HEK293 (cell line): ENCODE results near the gene CDX1.

Experiments used
- CTCF ChIA-PET: fragments of 350-600 bp; formaldehyde crosslinking; extraction: SDS; loops from one replicate; lab custom pipeline; 2021; ENCODE audit warnings: antibody characterized with exemption; lab: Yijun Ruan, JAX
- POLR2A ChIA-PET: fragments of 300-600 bp; formaldehyde crosslinking; extraction: SDS; loops from one replicate; lab custom pipeline; 2020; ENCODE audit warnings: antibody characterized with exemption, inconsistent platforms; lab: Yijun Ruan, JAX
- H3K27ac ChIP-seq: fragments of 200-500 bp; sonication (Bioruptor generic); 2 replicates; pipeline ENCODE4 v1.5.1; 2014; ENCODE audit warnings: low read depth, low read length, control low read depth, inconsistent platforms; ENCODE audit errors: extremely low read depth
- H3K36me3 ChIP-seq, 2 experiments: fragments of 200-500 bp in 1 of 2; sonication (Bioruptor generic) in 1 of 2; 1 replicate in 1 of 2; 2 replicates in 1 of 2; pipeline ENCODE4 v1.5.1; 2014 to 2017; ENCODE audit warnings: inconsistent platforms in 2 of 2, low read length in 2 of 2; ENCODE audit not compliant: control insufficient read depth in 2 of 2, insufficient read depth in 1 of 2
- H3K4me1 ChIP-seq: fragments of 200-500 bp; sonication (Bioruptor generic); 2 replicates; pipeline ENCODE4 v1.5.1; 2014; ENCODE audit warnings: mild to moderate bottlenecking, low read length, inconsistent platforms; ENCODE audit not compliant: control insufficient read depth, insufficient read depth
- H3K4me3 ChIP-seq: 2 replicates; pipeline ENCODE4 v1.5.1; 2011; ENCODE audit warnings: low read depth, mild to moderate bottlenecking, control low read depth, low read length, moderate library complexity
- H3K9me3 ChIP-seq: fragments of 200-500 bp; sonication (Bioruptor generic); 2 replicates; pipeline ENCODE4 v1.5.1; 2014; ENCODE audit warnings: low read depth, low read length, inconsistent platforms; ENCODE audit not compliant: control insufficient read depth, insufficient read depth
- GLIS2 ChIP-seq: fragments of 450-650 bp; formaldehyde crosslinking; IDR thresholded peaks from 2 replicates; pipeline ENCODE4 v1.5.1; 2016; ENCODE audit warnings: missing biosample characterization, missing genetic modification characterization
- HOXC10 ChIP-seq: sonication (generic); formaldehyde crosslinking; IDR thresholded peaks from 2 replicates; pipeline ENCODE4 v1.8.1; 2023; ENCODE audit warnings: mild to moderate bottlenecking, missing genetic modification reagents
- HOXD13 ChIP-seq: sonication (generic); formaldehyde crosslinking; IDR thresholded peaks from 2 replicates; pipeline ENCODE4 v1.8.0; 2022; ENCODE audit warnings: missing genetic modification reagents, borderline replicate concordance
- KLF1 ChIP-seq: fragments of 450-650 bp; formaldehyde crosslinking; IDR thresholded peaks from 2 replicates; pipeline ENCODE4 v1.5.1; 2016; ENCODE audit warnings: missing biosample characterization, missing genetic modification characterization
- PATZ1 ChIP-seq: fragments of 450-650 bp; formaldehyde crosslinking; IDR thresholded peaks from 2 replicates; pipeline ENCODE4 v1.5.1; 2016; ENCODE audit warnings: missing biosample characterization, missing genetic modification characterization
- PRDM4 ChIP-seq: fragments of 450-650 bp; formaldehyde crosslinking; IDR thresholded peaks from 2 replicates; pipeline ENCODE4 v1.5.1; 2017; ENCODE audit warnings: missing biosample characterization, missing genetic modification characterization
- PRDM6 ChIP-seq: fragments of 450-650 bp; formaldehyde crosslinking; IDR thresholded peaks from 2 replicates; pipeline ENCODE4 v1.5.1; 2017; ENCODE audit warnings: missing biosample characterization, missing genetic modification characterization
- REPIN1 ChIP-seq: fragments of 450-650 bp; formaldehyde crosslinking; IDR thresholded peaks from 2 replicates; pipeline ENCODE4 v1.5.1; 2017; ENCODE audit warnings: missing biosample characterization, missing genetic modification characterization, low read depth
- TRIM28 ChIP-seq: IDR thresholded peaks from 2 replicates; pipeline ENCODE4 v1.6.1; 2011; ENCODE audit warnings: low read length, control low read depth, borderline replicate concordance
- ZBTB48 ChIP-seq: fragments of 450-650 bp; formaldehyde crosslinking; IDR thresholded peaks from 2 replicates; pipeline ENCODE4 v1.5.1; 2016; ENCODE audit warnings: missing biosample characterization, missing genetic modification characterization
- ZNF221 ChIP-seq: fragments of 450-650 bp; formaldehyde crosslinking; IDR thresholded peaks from 2 replicates; pipeline ENCODE4 v1.5.1; 2017; ENCODE audit warnings: missing biosample characterization, missing genetic modification characterization, borderline replicate concordance
- ZNF350 ChIP-seq: fragments of 450-650 bp; formaldehyde crosslinking; IDR thresholded peaks from 2 replicates; pipeline ENCODE4 v1.5.0; 2017; ENCODE audit warnings: missing biosample characterization, mild to moderate bottlenecking, missing genetic modification characterization
- ZNF544 ChIP-seq: fragments of 450-650 bp; formaldehyde crosslinking; IDR thresholded peaks from 2 replicates; pipeline ENCODE4 v1.5.0; 2017; ENCODE audit warnings: missing biosample characterization, missing genetic modification characterization
- ZNF549 ChIP-seq: fragments of 450-650 bp; IDR thresholded peaks from 2 replicates; pipeline ENCODE4 v1.5.1; 2018; ENCODE audit warnings: missing biosample characterization, missing genetic modification characterization, mild to moderate bottlenecking, inconsistent platforms, moderate library complexity
- ZNF560 ChIP-seq: fragments of 450-650 bp; formaldehyde crosslinking; IDR thresholded peaks from 2 replicates; pipeline ENCODE4 v1.5.1; 2017; ENCODE audit warnings: missing biosample characterization, missing genetic modification characterization, borderline replicate concordance
- ZNF624 ChIP-seq: fragments of 450-650 bp; formaldehyde crosslinking; IDR thresholded peaks from 2 replicates; pipeline ENCODE4 v1.5.1; 2017; ENCODE audit warnings: missing biosample characterization, missing genetic modification characterization
- ZNF768 ChIP-seq: fragments of 450-650 bp; formaldehyde crosslinking; IDR thresholded peaks from 2 replicates; pipeline ENCODE4 v1.5.1; 2018; ENCODE audit warnings: missing biosample characterization, mild to moderate bottlenecking, missing genetic modification characterization
- ZNF785 ChIP-seq: fragments of 450-650 bp; formaldehyde crosslinking; IDR thresholded peaks from 2 replicates; pipeline ENCODE4 v1.5.1; 2016; ENCODE audit warnings: missing biosample characterization, missing genetic modification characterization
- ZNF830 ChIP-seq: fragments of 450-650 bp; IDR thresholded peaks from 2 replicates; pipeline ENCODE4 v1.5.0; 2018; ENCODE audit warnings: missing biosample characterization, missing genetic modification characterization, low read depth, mild to moderate bottlenecking, moderate library complexity
- ZNF837 ChIP-seq: fragments of 450-650 bp; formaldehyde crosslinking; IDR thresholded peaks from 2 replicates; pipeline ENCODE4 v1.5.1; 2016; ENCODE audit warnings: missing biosample characterization, missing genetic modification characterization
- TF ChIP-seq, protein P1 (sequence below): fragments of 450-650 bp; formaldehyde crosslinking; IDR thresholded peaks from 2 replicates; pipeline ENCODE4 v1.5.1; 2016; ENCODE audit warnings: missing biosample characterization, missing genetic modification characterization, low read depth
- TF ChIP-seq, protein P2 (sequence below): fragments of 450-650 bp; formaldehyde crosslinking; IDR thresholded peaks from 2 replicates; pipeline ENCODE4 v1.5.1; 2016; ENCODE audit warnings: missing biosample characterization, missing genetic modification characterization

CDX1 gene

DNA sequence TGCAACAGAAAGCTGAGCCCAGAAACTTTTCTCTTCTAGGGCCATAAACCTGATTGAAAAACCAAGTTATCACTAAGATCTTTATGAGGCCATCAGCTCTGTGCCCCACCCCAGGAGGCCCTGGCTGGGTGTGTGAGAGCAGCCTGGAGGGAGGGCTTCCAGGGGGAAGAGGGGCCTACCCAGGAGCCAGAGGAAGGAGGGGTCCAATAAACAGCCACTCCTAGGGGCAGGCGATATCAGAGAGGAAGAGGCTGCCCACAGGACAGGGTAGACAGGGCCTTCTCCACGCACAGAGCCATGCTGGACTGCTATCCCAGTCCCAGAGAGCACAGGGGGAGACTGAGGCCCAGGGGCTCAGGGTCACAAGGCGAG lies 4.5 kb upstream of the CDX1 start (continued):
- TF ChIP-seq PATZ1 = no peak
- TF ChIP-seq PRDM4 (tag by site-specific recombination) = no peak

DNA sequence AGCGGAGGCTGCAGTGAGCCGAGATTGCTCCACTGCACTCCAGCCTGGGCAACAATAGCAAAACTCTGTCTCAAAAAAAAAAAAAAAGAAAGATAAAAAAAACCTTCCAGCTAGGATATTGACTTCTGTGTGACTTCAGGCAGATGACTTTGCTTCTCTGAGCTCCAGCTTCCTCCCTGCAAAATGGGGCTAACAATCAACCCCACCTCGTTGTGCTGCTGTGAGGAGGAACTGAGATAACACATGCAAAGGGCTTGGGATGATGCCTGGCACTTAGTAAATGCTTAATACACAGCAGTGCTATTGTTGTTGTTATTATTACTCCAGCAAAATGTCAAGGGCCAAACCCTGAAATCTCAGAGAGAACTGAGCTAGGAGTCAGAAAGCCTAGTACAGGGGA lies 3.5 kb upstream of the CDX1 start:
- TF ChIP-seq ZNF768 (tag by site-specific recombination) = 0 out of 2 replicates have a peak, but pooled peaks have one; percentile 18
- TF ChIP-seq REPIN1 (tag by site-specific recombination) = peak; percentile 78; the same call in 1 of the 2 replicates
- TF ChIP-seq, protein P1, sequence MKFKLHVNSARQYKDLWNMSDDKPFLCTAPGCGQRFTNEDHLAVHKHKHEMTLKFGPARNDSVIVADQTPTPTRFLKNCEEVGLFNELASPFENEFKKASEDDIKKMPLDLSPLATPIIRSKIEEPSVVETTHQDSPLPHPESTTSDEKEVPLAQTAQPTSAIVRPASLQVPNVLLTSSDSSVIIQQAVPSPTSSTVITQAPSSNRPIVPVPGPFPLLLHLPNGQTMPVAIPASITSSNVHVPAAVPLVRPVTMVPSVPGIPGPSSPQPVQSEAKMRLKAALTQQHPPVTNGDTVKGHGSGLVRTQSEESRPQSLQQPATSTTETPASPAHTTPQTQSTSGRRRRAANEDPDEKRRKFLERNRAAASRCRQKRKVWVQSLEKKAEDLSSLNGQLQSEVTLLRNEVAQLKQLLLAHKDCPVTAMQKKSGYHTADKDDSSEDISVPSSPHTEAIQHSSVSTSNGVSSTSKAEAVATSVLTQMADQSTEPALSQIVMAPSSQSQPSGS (tag by site-specific recombination) = no peak
- H3K27ac ChIP-seq = no peak overlapping the region
- H3K36me3 ChIP-seq = no peaks in the 10 kb centered on the region
- ChIA-PET POLR2A (interaction anchor here (0.6 kb wide), 1 partner anchor 252 kb away, joined by 5 read pairs; no protein-coding TSS in a partner anchor), CTCF (interaction anchor here (0.5 to 2.1 kb wide), 9 partner anchors 12 to 683 kb away, joined by 3 to 20 read pairs (median 4); partner anchors contain the start of gene IRGM)
- H3K4me3 ChIP-seq = no peak overlapping the region
- no peaks in the 10 kb centered on the region for H3K9me3 ChIP-seq
- no peaks in the 10 kb centered on the region for H3K4me1 ChIP-seq

DNA sequence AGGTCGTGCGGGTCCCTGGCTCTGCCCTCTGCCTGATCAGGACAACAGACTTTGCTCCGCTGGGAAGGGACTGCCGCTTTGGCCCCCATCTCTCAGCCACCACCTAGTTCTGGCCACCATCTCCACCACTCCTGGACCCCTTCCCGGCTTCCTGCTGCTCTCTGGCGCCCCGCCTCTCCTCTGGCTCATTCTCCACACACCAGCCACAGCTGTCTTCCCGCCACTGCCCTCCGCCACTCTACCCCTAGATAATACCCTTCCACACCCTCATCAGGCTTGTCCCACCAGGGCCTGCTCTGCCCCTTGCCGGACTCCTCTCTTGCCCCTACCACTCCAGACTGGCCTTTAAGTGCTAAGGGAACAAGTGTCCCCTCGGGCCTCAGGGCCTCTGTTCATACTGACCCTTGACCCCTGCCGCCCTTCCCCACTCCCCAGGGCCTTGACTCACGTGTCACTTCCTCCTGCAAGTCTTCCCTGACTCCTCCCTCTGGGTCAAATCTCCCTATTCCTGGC lies 3.0 kb upstream of the CDX1 start:
- H3K9me3 ChIP-seq = no peaks in the 10 kb centered on the region
- no peaks in the 10 kb centered on the region for H3K4me1 ChIP-seq
- H3K36me3 ChIP-seq = no peaks in the 10 kb centered on the region
- H3K27ac ChIP-seq = no peak overlapping the region
- POLR2A ChIA-PET = no interaction called here
- H3K4me3 ChIP-seq = no peak overlapping the region
- CTCF ChIA-PET = interaction anchor here (0.5 to 2.1 kb wide), 6 partner anchors 12 to 683 kb away, joined by 3 to 20 read pairs (median 4); partner anchors contain the start of gene IRGM
- TF ChIP-seq ZNF544 (no peak), ZBTB48 (tag by site-specific recombination) (peak; percentile 42; the same call in 1 of the 2 replicates), ZNF549 (no peak), ZNF624 (tag by site-specific recombination) (no peak), ZNF830 (tag by site-specific recombination) (no peak), ZNF221 (tag by site-specific recombination) (no peak), HOXC10 (CRISPR knock-in tag) (no peak), TRIM28 (no peak), PRDM6 (no peak), ZNF785 (no peak), PATZ1 (peak; percentile 34; the same call in 1 of the 2 replicates), GLIS2 (tag by site-specific recombination) (peak; percentile 13; the same call in 1 of the 2 replicates), KLF1 (tag by site-specific recombination) (peak; percentile 91), ZNF837 (tag by site-specific recombination) (no peak), ZNF350 (tag by site-specific recombination) (no peak), ZNF560 (no peak), HOXD13 (CRISPR knock-in tag) (no peak)
- TF ChIP-seq, protein P2, sequence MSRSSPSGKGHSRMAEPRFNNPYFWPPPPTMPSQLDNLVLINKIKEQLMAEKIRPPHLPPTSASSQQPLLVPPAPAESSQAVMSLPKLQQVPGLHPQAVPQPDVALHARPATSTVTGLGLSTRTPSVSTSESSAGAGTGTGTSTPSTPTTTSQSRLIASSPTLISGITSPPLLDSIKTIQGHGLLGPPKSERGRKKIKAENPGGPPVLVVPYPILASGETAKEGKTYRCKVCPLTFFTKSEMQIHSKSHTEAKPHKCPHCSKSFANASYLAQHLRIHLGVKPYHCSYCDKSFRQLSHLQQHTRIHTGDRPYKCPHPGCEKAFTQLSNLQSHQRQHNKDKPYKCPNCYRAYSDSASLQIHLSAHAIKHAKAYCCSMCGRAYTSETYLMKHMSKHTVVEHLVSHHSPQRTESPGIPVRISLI (tag by site-specific recombination) = no peak
